Common myeloid progenitor, CD34-positive (primary cell): Measurements from ENCODE around the gene CLCN2.
A peak's percentile ranks its signal among the peaks of the same experiment; 100 is the strongest.

ENCODE experiments used
- CTCF ChIA-PET: fragments of 350-600 bp; sonication (Branson Sonifier 250); formaldehyde crosslinking; loops from one replicate; lab custom pipeline; 2021; ENCODE audit warnings: antibody characterized with exemption; lab: Charles Lee
- POLR2A ChIA-PET: fragments of 350-600 bp; sonication (Branson Sonifier 250); formaldehyde crosslinking; loops from one replicate; lab custom pipeline; 2021; ENCODE audit warnings: antibody characterized with exemption; lab: Charles Lee
- DNase-seq, 3 donors: peaks; one replicate each; pipeline versions ENCODE4 v3.0.0 to v3.0.0-alpha.2; 2013
- H3K27ac ChIP-seq, 2 experiments: 1 replicate in 1 of 2; 2 replicates in 1 of 2; pipeline ENCODE4 v1.7.0; 2013; ENCODE audit warnings: inconsistent platforms in 2 of 2, low read length in 2 of 2, mild to moderate bottlenecking in 2 of 2, low read depth in 1 of 2, moderate library complexity in 1 of 2; ENCODE audit not compliant: severe bottlenecking in 2 of 2, insufficient read depth in 1 of 2, poor library complexity in 1 of 2
- H3K27me3 ChIP-seq, 5 experiments: replicated peaks in 2 of 5; 1 replicate in 3 of 5; 2 replicates in 2 of 5; pipeline versions ENCODE4 v1.6.1 to v1.7.0; 2013; ENCODE audit warnings: low read length in 4 of 5, mild to moderate bottlenecking in 2 of 5, moderate library complexity in 2 of 5, inconsistent platforms in 1 of 5; ENCODE audit not compliant: insufficient read depth in 5 of 5, control insufficient read depth in 4 of 5
- H3K36me3 ChIP-seq, 4 experiments: 1 replicate in 2 of 4; 2 replicates in 2 of 4; pipeline versions ENCODE4 v1.6.1 to v1.7.0; 2013; ENCODE audit warnings: low read length in 3 of 4, control low read depth in 1 of 4, mild to moderate bottlenecking in 1 of 4; ENCODE audit not compliant: control insufficient read depth in 4 of 4, insufficient read depth in 4 of 4
- H3K4me1 ChIP-seq, 4 experiments: 1 replicate in 3 of 4; 2 replicates in 1 of 4; pipeline versions ENCODE4 v1.6.1 to v1.7.1; 2013; ENCODE audit warnings: low read length in 3 of 4, mild to moderate bottlenecking in 3 of 4, control low read depth in 1 of 4, inconsistent platforms in 1 of 4, moderate library complexity in 1 of 4; ENCODE audit not compliant: control insufficient read depth in 4 of 4, insufficient read depth in 4 of 4; ENCODE audit errors: control extremely low read depth in 1 of 4
- H3K4me3 ChIP-seq, 7 experiments: 1 replicate in 4 of 7; 2 replicates in 3 of 7; pipeline versions ENCODE4 v1.5.1 to v1.7.0; 2013; ENCODE audit warnings: mild to moderate bottlenecking in 7 of 7, low read length in 6 of 7, moderate library complexity in 6 of 7, inconsistent platforms in 2 of 7, low read depth in 2 of 7, control low read depth in 1 of 7; ENCODE audit not compliant: insufficient read depth in 4 of 7, control insufficient read depth in 1 of 7; ENCODE audit errors: extremely low read depth in 1 of 7
- H3K9me3 ChIP-seq, 5 experiments: 1 replicate in 4 of 5; 2 replicates in 1 of 5; pipeline versions ENCODE4 v1.6.1 to v1.7.1; 2013; ENCODE audit warnings: low read length in 4 of 5, mild to moderate bottlenecking in 2 of 5, inconsistent platforms in 1 of 5, low read depth in 1 of 5, moderate library complexity in 1 of 5; ENCODE audit not compliant: control insufficient read depth in 4 of 5, insufficient read depth in 2 of 5; ENCODE audit errors: control extremely low read depth in 1 of 5
- WGBS: methylation state at CpG from one replicate; pipeline ENCODE4 v1.1.5; 2013; ENCODE audit not compliant: insufficient coverage; 5-methylcytosine and 5-hydroxymethylcytosine counted together

The CLCN2 gene

DNA sequence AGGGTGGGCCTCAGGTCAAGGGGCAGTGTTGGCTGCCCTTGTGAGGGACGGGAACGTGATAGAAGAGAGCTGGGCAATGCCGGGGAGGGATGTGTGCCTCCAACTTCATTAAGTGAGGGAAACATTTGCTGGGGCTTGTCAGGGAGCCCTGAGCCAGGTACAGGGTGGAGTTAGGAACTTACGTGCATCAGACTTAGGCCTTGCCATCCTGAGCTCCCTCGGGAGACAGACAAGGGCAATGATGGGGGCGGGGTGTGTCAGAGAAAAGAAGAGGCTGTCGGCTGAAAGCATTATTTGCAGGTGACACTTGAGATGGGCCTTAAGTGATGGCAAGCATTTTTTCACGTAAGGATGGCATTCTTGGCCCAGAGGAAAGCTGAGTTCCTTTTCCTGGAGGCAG, 22.4 kb downstream of the CLCN2 start:
- Histone ChIP-seq H3K4me1 (peaks cover 1 to 32% (median 22%) of the 10 kb centered on the region in 4 experiments), H3K27me3 (no peaks in the 10 kb centered on the region), H3K4me3 (no peak overlapping the region), H3K27ac (no peak overlapping the region), H3K36me3 (peaks cover 0 to 22% (median 14%) of the 10 kb centered on the region in 4 experiments), H3K9me3 (no peaks in the 10 kb centered on the region)
- ChIA-PET CTCF (interaction anchor here (0.9 to 4.3 kb wide), 5 partner anchors 12 to 41 kb away, joined by 3 to 29 read pairs (median 3); no protein-coding TSS in a partner anchor), POLR2A (no interaction called here)
- WGBS: 88% methylated on average over 8 of the region's 8 CpGs
- DNase-seq: no peak

DNA sequence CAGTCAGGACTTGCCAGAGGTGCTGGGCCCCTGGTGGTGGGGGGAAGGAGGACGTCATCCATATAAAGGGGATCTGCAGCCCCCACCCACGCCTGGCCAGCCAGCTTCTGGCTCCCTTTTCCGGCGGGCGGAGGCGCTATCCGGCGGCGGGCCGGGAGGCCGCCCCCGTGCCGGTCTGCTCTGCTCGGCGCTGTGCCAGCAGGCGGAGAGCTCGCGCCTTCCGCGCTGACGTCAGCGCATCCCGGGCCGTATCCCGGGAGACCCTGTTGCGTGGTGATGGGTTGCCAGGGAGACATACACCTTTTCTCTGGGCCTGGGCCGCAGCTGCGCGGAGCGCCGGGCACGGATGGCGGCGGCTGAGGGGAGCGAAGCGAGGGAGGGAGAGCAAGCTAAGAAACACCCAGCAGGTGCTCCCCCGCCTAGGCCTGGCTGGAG, 22.9 kb downstream of the CLCN2 start:
- POLR2A ChIA-PET: no interaction called here
- Histone ChIP-seq H3K9me3 (no peaks in the 10 kb centered on the region), H3K4me1 (peaks cover 1 to 32% (median 22%) of the 10 kb centered on the region in 4 experiments), H3K27me3 (no peaks in the 10 kb centered on the region), H3K36me3 (peaks cover 0 to 27% (median 19%) of the 10 kb centered on the region in 4 experiments), H3K4me3 (no peak overlapping the region), H3K27ac (no peak overlapping the region)
- DNase-seq: peak in 2 of 3 donors; percentile 45 to 57
- WGBS: 51% methylated on average over 35 of the region's 37 CpGs
- CTCF ChIA-PET: interaction anchor here (1.0 to 4.3 kb wide), 5 partner anchors 10 to 41 kb away, joined by 3 to 29 read pairs (median 3); no protein-coding TSS in a partner anchor

DNA sequence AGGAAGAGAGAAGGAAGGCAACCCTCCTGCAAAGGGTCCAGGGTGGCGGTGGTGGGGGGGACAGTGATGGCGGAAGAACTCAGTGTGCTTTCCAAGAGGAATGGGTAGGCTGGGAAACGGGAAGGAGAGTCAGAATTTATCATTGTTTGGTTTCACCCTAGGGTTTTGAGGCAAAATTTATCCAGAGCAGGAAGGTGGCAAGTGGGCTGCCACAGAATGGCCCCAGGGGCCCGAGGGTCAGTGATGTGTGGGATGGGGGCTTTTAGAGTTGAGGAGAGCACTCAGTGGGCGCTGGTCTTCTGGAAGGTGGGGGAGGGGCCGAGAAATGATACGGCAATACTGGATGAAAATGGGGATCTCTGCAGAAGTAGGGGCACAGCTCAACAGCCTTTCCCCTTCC, 23.4 kb downstream of the CLCN2 start:
- peaks cover 0 to 32% (median 23%) of the 10 kb centered on the region in 4 experiments for H3K36me3 ChIP-seq
- no peak overlapping the region for H3K27ac ChIP-seq
- no peak for DNase-seq
- ChIA-PET CTCF (interaction anchor here (1.0 to 4.3 kb wide), 11 partner anchors 11 to 99 kb away, joined by 3 to 29 read pairs (median 3); no protein-coding TSS in a partner anchor), POLR2A (interaction anchor here (0.6 kb wide), 1 partner anchor 243 kb away, joined by 3 read pairs; no protein-coding TSS in a partner anchor)
- peaks cover 1 to 32% (median 22%) of the 10 kb centered on the region in 4 experiments for H3K4me1 ChIP-seq
- H3K9me3 ChIP-seq: no peaks in the 10 kb centered on the region
- H3K4me3 ChIP-seq: no peak overlapping the region
- no peaks in the 10 kb centered on the region for H3K27me3 ChIP-seq
- WGBS: 100% methylated on average over 5 of the region's 7 CpGs

DNA sequence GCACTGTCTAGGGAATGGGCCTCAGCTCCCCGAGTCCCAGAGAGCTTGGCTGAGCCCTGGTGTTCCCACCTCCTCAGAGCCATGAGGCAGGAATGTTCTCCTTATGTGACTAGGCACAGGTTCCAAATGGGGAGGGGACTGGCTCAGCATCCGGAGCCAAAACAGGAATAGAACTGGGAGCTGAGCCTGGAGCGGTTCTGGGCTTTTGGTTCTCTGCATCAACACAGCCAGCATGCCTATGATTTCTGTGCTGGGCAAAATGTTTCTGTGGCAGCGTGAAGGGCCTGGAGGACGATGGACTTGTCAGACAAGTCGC, 24.0 kb downstream of the CLCN2 start, which contains the start of gene FAM131A:
FAM131A (plus strand) TSS at position 202 of the 316 bp plus-strand sequence; CDS start at position 233, 31 bp downstream.
- 93% methylated on average over 6 of the region's 6 CpGs for WGBS
- H3K4me3 ChIP-seq: peak within 1 kb of the TSS; percentile 43 to 88 (median 73)
- CTCF ChIA-PET: interaction anchor here (0.8 to 4.3 kb wide), 10 partner anchors 11 to 100 kb away, joined by 3 to 29 read pairs (median 4); no protein-coding TSS in a partner anchor
- DNase-seq: no peak
- H3K4me1 ChIP-seq: peaks cover 1 to 32% (median 22%) of the 10 kb centered on the region in 4 experiments
- H3K27ac ChIP-seq: peak within 1 kb of the TSS in 1 of 2 experiments; percentile 84
- H3K36me3 ChIP-seq: peaks cover 0 to 39% (median 24%) of the 10 kb centered on the region in 4 experiments
- H3K27me3 ChIP-seq: no peaks in the 10 kb centered on the region
- no peaks in the 10 kb centered on the region for H3K9me3 ChIP-seq
- POLR2A ChIA-PET: interaction anchor here (0.6 kb wide), 1 partner anchor 242 kb away, joined by 3 read pairs; no protein-coding TSS in a partner anchor

DNA sequence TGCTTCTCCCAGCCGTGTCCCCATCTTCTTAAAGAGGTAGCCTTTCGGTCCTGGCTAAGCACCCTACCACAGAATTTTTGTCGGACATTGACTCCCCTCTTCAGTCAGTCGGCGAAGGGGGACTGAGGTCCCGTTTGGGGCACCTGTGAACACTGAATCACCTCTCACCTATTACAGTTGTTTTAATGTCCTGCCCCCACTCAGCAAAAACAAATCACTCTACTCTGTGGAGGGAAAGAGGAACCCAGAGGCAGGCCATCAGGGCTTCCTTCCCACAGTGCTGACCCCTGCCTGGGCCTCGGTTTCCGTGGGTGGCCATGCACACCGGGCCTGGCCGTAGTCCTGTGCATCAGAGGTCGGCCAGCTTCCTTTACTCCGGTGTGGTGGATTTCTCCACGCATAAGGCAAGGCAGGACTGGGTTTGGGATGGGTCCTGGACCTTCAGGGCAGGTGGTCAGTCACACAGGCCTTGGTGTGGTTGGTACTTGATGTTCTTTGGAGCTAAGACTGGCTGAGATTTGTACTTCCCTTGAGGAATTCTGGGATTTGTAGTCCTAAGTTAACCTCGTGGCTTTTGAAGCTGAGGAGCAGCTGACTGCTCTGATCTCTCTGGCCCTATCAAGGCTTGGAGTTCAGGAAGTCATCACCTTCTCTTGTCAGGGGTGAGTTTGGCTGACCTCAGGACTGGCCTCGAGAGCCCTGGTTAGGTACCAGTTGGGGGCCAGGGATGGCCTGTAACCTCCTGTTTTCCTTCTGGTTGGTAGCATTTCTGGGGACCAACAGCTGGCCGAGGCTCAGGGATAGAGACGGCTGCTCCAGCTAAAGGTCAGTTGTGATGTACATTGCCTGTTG, 24.6 kb downstream of the CLCN2 start:
- 22% methylated on average over 15 of the region's 17 CpGs for WGBS
- ChIA-PET CTCF (interaction anchor here (0.8 to 4.3 kb wide), 10 partner anchors 10 to 101 kb away, joined by 3 to 29 read pairs (median 4); no protein-coding TSS in a partner anchor), POLR2A (no interaction called here)
- H3K36me3 ChIP-seq: peaks cover 2 to 41% (median 29%) of the 10 kb centered on the region in 4 experiments
- H3K27me3 ChIP-seq: no peaks in the 10 kb centered on the region
- peak overlapping the region in 1 of 2 experiments; percentile 84 for H3K27ac ChIP-seq
- H3K4me1 ChIP-seq: peaks cover 1 to 32% (median 22%) of the 10 kb centered on the region in 4 experiments
- peak overlapping the region; percentile 43 to 88 (median 73) for H3K4me3 ChIP-seq
- H3K9me3 ChIP-seq: no peaks in the 10 kb centered on the region
- DNase-seq: peak in 1 of 3 donors; percentile 46

DNA sequence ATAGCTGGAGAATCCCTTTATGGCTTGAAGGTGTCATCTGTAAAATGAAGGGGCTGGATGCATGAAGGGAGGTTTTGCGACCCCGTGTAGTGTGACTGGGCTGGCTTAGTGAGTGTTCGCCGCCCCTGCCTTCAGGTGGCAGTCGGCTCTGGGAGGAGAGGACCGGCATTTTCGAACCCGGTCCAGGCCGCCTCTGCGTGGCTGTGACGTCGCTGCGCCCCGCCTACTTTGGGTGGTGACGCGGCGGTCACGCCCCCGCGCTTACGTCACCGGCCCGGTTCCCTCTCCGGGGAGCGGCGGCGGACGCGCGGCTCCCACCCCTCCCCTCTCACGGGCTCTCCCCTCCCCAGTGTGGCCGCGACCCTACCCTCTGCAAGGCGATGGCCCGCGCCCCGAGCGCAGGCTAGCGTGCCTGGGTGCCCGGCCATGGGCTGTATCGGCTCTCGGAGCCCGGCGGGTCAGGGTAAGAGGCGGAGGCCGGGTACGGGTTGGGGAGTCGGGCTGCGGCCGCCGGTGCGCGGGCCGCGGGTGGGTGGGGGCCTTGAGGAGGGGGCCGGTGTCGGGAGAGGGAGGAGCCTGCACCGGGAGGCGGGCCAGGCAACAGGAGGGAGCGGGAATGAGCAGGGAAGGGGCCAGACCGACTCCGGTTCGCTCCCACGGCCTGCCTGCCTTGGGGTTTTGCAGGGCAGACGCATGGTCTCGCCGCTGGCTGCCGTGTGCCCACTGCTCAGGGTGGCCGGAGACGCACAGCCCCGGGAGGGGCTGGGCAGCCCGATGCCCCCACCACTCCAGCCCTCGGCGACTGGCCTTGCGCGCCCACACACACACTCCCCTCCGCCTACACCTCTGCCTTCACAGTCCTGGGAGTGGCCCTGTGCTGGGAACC, 25.5 kb downstream of the CLCN2 start:
- peak; percentile 69 to 84 (median 83) for DNase-seq
- peak overlapping the region; percentile 43 to 88 (median 73) for H3K4me3 ChIP-seq
- H3K4me1 ChIP-seq: peaks cover 1 to 32% (median 18%) of the 10 kb centered on the region in 4 experiments
- H3K36me3 ChIP-seq: peaks cover 8 to 48% (median 37%) of the 10 kb centered on the region in 4 experiments
- H3K27me3 ChIP-seq: no peaks in the 10 kb centered on the region
- CTCF ChIA-PET: interaction anchor here (1.0 to 1.7 kb wide), 3 partner anchors 15 to 34 kb away, joined by 3 to 5 read pairs (median 4); no protein-coding TSS in a partner anchor
- WGBS: under 1% methylated on average over 55 of the region's 77 CpGs
- peak overlapping the region; percentile 61 to 84 for H3K27ac ChIP-seq
- POLR2A ChIA-PET: interaction anchor here (0.6 kb wide), 1 partner anchor 10 kb away, joined by 3 read pairs; no protein-coding TSS in a partner anchor
- no peaks in the 10 kb centered on the region for H3K9me3 ChIP-seq
